ENCODE data around the gene HIVEP1. TPM values are rescaled to one million over a fixed set of nuclear protein-coding genes. Genes with fewer than 3 reads are reported as not detected.

Gene HIVEP1
- total and polyA plus RNA-seq, 2 of the 8 experiments (the other 6 are each of a cell fraction or from before 2014, with no cell fraction given), result 22.6 to 23.1 TPM

GRCh38 chr6:12001706-12002435, 10.2 kb upstream of the HIVEP1 start:
- no peak overlapping the region for H3K9ac ChIP-seq (replicated peaks in 1 of 4; ENCODE audit: extremely low read depth in 1 of 4, low read depth in 3 of 4, low read length in 3 of 4)
- no peaks in the 10 kb centered on the region for H3K36me3 ChIP-seq (ENCODE audit: control insufficient read depth in 2 of 4, insufficient read depth in 4 of 4, low read length in 3 of 4)
- FAIRE-seq (no peak), DNase-seq (ENCODE audit: low read depth in 1 of 2, low spot score in 2 of 2) (no peak)
- H4K8ac ChIP-seq (ENCODE audit: extremely low read depth, insufficient read depth, low read length), result no peak overlapping the region
- H3K9me3 ChIP-seq (ENCODE audit: insufficient read depth in 2 of 2, low read depth in 1 of 2, low read length in 1 of 2), result no peaks in the 10 kb centered on the region
- no peak overlapping the region for H3K18ac ChIP-seq (ENCODE audit: extremely low read depth, low read length)
- H2BK5ac ChIP-seq (ENCODE audit: low read depth, low read length), result no peak overlapping the region
- H3K4me2 ChIP-seq (ENCODE audit: insufficient read depth in 1 of 2, low read depth in 2 of 2, low read length in 2 of 2), result no peak overlapping the region
- H3K27ac ChIP-seq (ENCODE audit: low read depth, low read length), result no peak overlapping the region
- H2AFZ ChIP-seq (ENCODE audit: low read length), result no peak overlapping the region
- H3K56ac ChIP-seq (replicated peaks; ENCODE audit: insufficient read length, low read depth, low read length), result no peak overlapping the region
- H3K79me1 ChIP-seq (ENCODE audit: low read depth, low read length), result no peaks in the 10 kb centered on the region
- H2AK5ac ChIP-seq (ENCODE audit: low read depth, low read length), result no peak overlapping the region
- 0 out of 7 replicates have a peak, but pooled peaks cover 0 to 2% (median 0%) of the 10 kb centered on the region in 4 experiments for H3K27me3 ChIP-seq (replicated peaks in 1 of 4; ENCODE audit: control insufficient read depth in 3 of 4, extremely low read depth in 1 of 4, insufficient read depth in 3 of 4, low read length in 3 of 4)
- no peaks in the 10 kb centered on the region; the same call in 1 of the 2 replicates for H3K23me2 ChIP-seq (ENCODE audit: low read depth, low read length)
- no peak overlapping the region for H2BK15ac ChIP-seq (ENCODE audit: low read length)
- no peak overlapping the region for H4K91ac ChIP-seq (replicated peaks; ENCODE audit: insufficient read length, low read length)
- no peak overlapping the region for H3K4ac ChIP-seq (replicated peaks; ENCODE audit: insufficient read length, low read depth, low read length)
- no peak overlapping the region for H2BK20ac ChIP-seq (ENCODE audit: low read length)
- WGBS, 2 experiments (ENCODE audit: extremely low coverage in 1 of 2, insufficient coverage in 1 of 2, insufficient read length in 1 of 2, insufficient replicate concordance in 2 of 2, low coverage in 1 of 2, low lambda C conversion rate in 2 of 2, missing lambda C conversion rate in 1 of 2), result 84 to 100% methylated on average over 1 to 6 of the region's 6 CpGs
- H2BK12ac ChIP-seq (ENCODE audit: low read depth, low read length), result no peak overlapping the region
- no peaks in the 10 kb centered on the region for H3K79me2 ChIP-seq (ENCODE audit: control insufficient read depth in 1 of 2, insufficient read depth in 2 of 2, low read length in 2 of 2)
- H4K5ac ChIP-seq (ENCODE audit: insufficient read length, low read depth, low read length), result no peak overlapping the region
- ChIA-PET POLR2A (ENCODE audit: partially characterized antibody) (no interaction called here), CTCF (ENCODE audit: partially characterized antibody) (interaction anchor here (1.1 to 1.4 kb wide), 2 partner anchors 11 to 29 kb away, joined by 3 read pairs; no protein-coding TSS in a partner anchor)
- no peak overlapping the region for H2BK120ac ChIP-seq (replicated peaks; ENCODE audit: low read depth, low read length)
- H3K4me1 ChIP-seq (replicated peaks in 1 of 4; ENCODE audit: control insufficient read depth in 3 of 4, insufficient read depth in 4 of 4, low read length in 3 of 4), result no peaks in the 10 kb centered on the region
- H3K4me3 ChIP-seq (ENCODE audit: extremely low read depth in 1 of 4, insufficient read depth in 2 of 4, low read depth in 3 of 4, low read length in 4 of 4), result no peak overlapping the region
- H3K23ac ChIP-seq (ENCODE audit: insufficient read length), result no peak overlapping the region
- no peak overlapping the region for H3K14ac ChIP-seq (ENCODE audit: insufficient read length)
- H4K20me1 ChIP-seq (replicated peaks in 1 of 2; ENCODE audit: control insufficient read depth in 1 of 2, insufficient read depth in 2 of 2, low read length in 2 of 2), result no peaks in the 10 kb centered on the region
- no peak for TF ChIP-seq RBBP5 (IDR thresholded peaks at IDR 0.05; ENCODE audit: borderline replicate concordance, low read depth, low read length)
- TF ChIP-seq SP1 (IDR thresholded peaks at IDR 0.05; ENCODE audit: low read depth, low read length), result no peak
- no peak for TF ChIP-seq MAFK (IDR thresholded peaks at IDR 0.05; ENCODE audit: low read depth, low read length)
- TF ChIP-seq SRF (IDR thresholded peaks at IDR 0.05; ENCODE audit: low read depth, low read length), result no peak
- TF ChIP-seq CEBPB (IDR thresholded peaks at IDR 0.05; ENCODE audit: low read depth, low read length), result no peak
